GM19240 (cell line): ENCODE measurements around the gene CC2D2B.
A peak's percentile ranks its signal among the peaks of the same experiment; 100 is the strongest.
"Not testable (repeated sequence)": the region's sequence is repeated elsewhere in the genome, so short reads cannot be mapped to it uniquely, and the experiment has no call there.

Experiments used
- DNase-seq: peaks from one replicate; pipeline ENCODE4 v3.0.0; 2011; ENCODE audit warnings: low spot score; ENCODE audit not compliant: insufficient read length

The CC2D2B gene

DNA sequence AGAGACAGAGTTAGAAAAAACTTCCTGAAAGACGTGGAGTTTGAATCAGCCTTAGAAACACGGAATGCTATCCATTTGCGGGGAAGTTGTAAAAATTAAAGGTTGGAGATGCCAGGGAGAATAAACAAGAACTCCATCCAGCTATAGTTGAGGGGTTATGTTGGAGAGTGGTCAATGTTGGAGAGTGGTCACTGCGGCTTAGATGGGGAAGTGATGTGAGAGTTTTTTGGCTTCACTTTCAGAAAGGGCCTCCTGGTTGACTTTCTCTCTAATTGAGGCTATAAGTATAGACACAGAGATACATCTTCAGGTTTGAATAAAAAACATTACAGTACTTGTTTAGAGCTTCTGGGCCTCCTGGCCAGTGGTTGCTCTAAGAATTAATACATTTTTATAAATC, 675 bp downstream of the CC2D2B start:
- no peak for DNase-seq

DNA sequence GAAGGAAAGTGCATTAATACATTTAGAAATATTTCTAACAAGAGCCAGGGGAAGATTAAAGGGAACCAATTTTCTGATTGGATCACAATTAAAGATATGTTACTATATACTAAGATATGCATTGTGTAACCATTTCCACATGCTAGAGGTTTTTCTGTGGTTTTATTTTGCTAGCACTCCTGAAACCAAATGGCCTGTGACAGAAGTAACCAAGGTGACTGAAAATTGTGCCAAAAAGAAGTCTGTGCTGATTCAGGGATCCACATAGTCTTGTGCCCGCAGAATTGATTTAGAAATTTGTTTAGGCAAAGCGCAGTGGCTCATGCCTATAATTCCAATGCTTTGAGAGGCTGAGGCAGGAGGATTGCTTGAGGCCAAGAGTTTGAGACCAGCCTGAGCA, 1.8 kb downstream of the CC2D2B start:
- DNase-seq, result no peak

DNA sequence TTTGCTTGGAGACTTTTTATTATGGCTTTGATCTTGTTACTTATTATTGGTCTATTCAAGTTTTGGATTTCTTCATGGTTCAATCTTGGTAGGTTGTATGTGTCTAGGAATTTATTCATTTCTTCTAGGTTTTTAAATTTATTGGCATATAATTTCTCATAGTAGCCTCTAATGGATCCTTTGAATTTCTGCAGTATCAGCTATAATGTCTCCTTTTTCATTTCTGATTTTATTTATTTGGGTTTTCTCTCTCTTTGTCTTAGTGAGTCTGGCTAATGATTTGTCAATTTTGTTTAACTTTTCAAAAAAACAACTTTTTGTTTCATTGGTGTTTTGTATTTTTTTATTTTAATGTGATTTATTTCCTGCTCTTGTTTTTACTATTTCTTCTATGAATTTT, 8.3 kb downstream of the CC2D2B start:
- DNase-seq, result not testable (repeated sequence)

DNA sequence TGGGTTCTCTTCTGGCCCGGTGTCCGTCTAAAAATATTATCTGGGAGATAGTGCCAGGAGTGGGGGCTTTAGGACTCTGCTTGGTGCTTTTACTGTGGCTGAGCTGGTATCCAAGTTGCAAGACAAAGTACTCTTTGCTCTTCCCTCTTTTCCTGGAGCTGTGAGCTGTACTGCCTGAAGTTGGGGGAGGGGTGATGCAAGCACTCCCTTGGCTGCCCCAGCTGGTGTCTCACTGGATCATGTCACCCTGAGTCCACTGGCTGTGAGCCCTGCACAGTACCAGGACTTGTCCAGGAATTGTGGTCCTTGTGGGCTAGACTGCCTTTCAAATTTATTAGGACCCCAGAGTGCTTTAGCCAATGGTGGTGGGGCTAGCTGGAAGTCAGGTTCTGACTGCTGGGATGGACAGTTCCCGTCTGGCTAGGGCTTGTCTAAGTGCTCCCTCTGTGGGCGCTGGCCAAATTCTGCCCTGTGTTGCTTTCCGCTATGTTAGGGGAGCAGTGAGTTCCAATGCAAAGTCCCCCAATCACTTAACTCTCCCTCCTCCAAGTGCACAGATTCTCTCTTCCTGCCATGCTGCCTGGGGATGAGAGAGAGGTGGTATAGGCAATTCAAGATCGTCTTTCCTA, 13.1 kb downstream of the CC2D2B start:
- no peak for DNase-seq

DNA sequence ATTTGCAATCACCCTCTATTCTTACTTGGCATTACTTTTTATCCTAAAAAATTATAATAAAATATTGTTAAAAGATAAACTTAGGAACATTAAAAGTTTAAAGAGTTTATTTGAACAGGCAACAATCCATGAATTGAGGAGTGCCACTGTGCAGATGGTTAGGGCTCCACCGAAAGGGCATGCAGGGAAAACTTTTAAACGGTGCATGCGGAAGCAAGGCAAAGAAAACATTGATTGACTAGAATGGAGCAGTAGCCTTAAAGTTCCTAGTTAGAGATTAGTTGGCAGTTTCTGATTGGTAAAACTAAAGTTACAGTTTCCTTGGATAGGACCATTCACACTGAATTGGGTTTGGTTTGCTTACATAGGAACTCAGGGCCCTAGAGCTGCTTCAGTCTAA, 17.3 kb downstream of the CC2D2B start:
- no peak for DNase-seq

DNA sequence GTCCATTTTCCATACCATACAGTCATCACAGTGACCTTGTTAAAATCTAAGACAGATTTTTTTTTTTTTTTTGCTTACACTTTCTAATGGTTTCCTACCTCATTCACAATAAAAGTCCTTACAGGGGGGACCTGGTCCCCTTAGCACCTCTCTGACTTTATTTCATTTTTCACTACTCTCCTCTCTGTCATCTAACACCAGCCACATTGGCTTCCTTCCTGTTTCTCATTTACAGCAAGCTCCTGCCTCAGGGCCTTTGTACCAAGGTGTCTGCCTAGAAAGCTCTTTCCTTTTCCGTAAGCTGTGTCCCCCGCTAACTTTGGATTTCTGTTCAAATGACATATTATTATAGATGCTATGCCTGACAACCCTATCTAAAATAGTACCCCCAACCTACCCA, 27.7 kb downstream of the CC2D2B start:
- DNase-seq, result no peak

DNA sequence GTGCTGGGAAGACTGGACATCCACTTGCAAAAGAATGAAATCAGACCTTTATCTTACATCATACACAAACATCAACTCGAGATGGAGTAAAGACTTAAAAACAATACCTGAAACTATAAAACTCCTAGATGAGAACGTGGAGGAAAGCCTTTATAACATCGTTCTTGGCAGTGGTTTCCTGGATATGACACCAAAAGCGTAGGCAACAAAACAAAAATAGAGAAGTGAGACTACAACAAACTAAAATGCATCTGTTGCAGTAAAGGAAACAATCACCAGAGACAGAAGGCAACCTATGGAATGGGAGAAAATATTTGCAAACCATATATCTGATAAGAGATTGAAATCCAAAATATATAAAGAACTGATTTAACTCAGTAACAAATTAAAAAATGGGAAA, 33.3 kb downstream of the CC2D2B start:
- no peak for DNase-seq

DNA sequence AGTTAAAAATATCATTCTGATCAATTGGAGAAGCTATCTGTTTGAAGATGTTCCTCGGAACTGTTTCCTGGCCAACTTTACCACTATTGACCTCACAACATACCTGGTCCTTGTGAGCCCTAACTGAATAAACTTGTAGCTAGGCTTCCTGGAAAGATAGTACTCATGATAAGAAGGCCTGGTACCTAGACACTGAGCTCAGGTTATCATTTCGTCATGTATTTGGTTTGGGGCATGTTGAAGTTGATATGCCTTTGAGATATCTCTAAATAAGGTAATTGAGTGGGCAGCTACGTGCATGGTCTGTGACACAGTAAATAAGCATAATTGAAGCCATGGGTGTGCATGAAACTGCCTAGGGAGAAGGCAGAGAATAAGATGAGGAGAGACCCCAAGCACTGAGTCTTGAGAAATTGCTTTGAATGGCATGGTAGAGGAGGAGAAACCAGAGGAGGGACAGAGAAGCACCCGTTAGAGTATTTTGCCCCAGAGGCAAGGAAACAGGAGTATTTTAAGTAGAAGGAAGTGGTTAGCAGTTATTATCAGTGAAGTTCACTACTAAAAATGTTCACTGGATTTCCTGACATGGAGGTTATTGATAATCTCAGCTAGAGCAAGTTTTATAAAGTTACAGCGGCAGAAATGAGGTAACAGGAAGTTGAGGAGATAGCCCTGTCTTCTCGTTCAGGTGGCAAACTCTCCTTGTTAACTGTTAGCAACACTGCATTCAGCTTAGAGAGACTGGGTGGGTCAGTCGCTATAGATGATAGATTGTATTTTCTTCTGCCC, 55.6 kb downstream of the CC2D2B start:
- no peak for DNase-seq

DNA sequence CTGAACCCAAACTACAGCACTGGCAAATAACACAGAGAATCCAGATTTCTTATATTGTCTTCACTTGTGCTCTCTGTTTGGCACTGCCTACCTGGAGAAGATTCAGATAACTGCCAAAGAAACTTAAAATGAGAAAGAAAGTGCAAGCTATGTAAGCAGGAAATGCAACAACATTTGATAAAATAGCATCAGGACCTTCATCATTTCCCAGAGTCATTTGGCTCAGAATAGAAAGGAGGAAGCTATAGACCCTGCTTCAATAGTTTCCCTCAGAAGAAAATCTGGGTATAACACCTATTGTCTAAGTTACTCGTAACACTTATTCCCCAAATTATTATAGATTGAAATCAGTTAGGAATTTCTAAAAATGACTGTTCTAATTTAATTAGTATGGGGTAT, 56.2 kb downstream of the CC2D2B start:
- no peak for DNase-seq

DNA sequence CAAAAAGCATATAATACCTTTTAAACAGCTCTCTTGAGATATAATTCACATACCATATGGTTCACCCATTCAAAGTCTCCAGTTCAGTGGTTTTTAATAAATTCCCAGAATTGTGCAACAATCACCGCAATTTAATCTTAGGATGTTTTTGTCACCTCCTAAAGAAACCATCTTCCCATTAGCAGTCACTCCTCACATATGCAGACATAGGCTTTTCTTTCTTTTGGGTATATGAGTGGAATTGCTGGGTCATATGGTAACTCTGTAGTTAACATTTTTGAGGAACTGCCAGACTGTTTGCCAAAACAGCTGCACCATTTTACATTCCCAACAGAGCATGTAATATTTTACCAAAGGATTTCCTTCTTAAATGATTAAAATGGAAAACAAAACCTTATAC, 57.0 kb downstream of the CC2D2B start:
- no peak for DNase-seq

DNA sequence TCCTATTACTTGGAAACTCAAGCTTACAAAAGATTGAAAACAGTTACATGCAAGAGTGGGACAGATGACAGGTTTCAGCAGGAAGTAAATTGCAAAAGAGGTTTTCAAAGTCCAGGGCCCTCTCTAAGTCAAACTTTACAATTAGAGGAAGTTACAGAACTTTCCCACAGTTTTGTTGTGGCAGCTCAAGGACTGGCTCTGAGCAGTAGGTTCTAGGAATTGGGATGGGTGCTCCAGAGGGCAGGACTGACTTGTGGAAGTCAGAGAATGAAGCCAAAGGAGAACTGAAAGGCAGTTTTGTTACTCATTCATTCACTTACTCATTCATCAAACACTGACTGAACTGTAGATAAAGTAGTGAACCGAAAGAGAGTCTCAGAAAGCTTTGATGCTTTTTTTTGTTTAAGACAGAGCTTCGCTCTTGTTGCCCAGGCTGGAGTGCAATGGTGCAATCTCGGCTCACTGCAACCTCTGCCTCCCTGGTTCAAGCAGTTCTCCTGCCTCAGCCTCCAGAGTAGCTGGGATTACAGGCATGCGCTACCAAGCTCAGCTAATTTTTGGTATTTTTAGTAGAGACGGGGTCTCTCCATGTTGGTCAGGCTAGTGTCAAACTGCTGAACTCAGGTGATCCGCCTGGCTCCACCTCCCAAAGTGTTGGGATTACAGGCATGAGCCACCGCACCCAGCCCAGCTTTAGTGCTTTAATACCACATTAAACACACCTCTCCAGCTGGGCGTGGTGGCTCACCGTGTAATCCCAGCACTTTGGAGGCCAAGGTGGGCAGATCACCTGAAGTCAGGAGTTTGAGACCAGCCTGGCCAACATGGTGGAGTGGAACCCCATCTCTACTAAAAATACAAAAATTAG, 68.8 kb downstream of the CC2D2B start:
- DNase-seq, result no peak

DNA sequence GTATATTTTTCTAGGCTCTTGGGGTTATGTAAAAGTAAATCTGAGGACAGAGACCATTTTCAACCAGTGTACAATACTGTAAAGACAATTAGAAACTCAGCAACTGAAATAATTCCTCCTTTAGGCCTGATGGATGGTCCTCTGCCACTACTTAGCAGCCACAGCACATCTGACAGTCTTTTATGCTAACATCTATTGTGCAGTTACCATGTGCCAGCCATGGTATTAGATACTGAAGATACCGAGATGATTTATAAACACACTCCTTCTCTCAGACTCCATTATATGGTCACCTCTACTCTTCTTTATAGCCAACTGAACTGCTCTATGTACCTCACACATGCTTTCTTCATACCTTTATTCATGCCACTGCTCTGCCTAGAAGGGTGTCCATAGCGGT, 74.4 kb downstream of the CC2D2B start:
- DNase-seq, result no peak

DNA sequence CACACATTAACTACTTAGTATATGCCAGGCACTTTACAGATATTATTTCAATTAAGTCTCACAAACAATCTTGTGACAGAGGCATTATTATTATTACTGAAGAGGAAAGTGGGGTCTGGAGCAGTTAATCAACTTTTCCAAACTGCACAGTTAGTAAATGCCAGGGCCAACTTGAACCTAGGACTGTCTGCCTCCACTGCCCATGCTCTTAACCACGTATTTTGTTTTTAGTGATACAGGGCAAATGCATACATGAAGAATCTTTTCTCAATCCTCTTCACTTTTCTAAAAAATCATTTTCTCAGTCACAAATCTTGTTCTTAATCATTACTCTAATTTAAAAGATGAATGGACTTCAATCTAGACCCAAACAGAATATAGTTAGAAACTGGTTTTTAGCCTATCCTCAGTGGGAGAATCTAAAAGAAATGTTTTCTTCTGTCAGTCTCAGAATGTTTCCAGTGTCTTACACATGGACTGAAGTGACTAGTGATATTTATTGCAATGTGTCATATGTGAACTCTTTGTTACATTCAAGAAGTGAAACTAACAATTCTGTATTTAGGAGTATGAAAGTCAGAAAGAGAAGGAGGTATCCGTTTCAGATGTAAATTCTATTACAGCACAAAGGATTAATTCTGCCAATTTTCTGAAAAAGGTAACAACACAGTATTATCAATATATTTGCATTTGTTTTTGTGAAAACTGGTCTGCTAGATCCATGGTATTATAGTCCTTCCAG, 80.1 kb downstream of the CC2D2B start:
- peak; percentile 34 for DNase-seq

DNA sequence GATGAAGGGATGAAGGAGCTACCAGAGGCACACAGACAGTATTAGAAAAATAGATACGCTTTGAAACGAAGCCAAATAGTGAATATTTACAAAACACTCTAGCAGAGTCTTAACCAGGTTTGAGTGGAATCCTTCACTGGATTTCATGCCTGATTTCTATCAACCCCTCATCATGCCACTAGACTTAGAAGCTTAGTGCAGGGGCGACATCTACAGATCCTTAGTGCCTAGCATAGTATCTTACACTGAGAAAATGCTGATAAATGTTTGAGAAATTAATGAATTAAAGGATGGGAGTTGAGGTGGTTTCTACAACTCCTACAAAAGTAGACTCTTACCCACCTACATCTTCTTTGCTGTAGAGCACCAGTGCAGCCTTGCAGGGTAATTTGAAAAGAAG, 80.9 kb downstream of the CC2D2B start:
- no peak for DNase-seq

DNA sequence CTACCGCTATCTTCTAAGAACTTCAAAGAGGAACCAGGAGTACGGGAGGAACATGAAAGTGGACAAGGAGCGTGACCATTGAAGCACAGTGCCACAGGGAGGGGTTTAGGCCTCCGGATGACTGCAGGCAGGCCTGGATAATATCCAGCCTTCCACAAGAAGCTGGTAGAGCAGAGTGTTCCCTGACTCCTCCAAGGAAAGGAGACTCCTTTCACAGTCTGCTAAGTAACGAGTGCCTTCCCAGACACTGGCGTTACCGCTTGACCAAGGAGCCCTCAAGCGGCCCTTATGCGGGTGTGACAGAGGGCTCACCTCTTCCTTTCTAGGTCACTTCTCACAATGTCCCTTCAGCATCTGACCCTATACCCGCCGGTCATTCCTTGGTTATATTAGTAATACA, 86.6 kb downstream of the CC2D2B start:
- DNase-seq, result not testable (repeated sequence)

DNA sequence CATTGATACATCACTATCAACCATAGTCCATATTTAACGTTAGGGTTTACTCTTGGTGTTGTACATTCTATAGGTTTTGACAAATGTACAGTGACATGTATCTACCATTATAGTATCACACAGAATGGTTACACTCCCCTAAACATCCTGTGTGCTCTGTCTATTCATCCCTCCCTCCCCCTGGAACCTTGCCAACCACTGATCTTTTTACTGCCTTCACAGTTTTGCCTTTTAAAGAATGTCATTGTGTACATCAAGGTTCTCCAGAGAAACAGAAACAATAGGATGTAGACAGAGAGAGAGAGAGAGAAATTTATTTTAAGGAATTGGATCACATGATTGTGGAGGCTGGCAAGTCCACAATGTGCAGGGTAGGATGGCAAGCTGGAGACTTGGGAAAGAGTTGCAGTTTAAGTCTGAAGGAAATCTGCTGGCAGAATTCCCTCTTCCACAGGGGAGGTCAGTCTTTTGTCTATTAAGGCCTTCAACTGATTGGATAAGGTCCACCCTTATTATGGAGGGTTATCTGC, 90.5 kb downstream of the CC2D2B start:
- DNase-seq, result no peak

DNA sequence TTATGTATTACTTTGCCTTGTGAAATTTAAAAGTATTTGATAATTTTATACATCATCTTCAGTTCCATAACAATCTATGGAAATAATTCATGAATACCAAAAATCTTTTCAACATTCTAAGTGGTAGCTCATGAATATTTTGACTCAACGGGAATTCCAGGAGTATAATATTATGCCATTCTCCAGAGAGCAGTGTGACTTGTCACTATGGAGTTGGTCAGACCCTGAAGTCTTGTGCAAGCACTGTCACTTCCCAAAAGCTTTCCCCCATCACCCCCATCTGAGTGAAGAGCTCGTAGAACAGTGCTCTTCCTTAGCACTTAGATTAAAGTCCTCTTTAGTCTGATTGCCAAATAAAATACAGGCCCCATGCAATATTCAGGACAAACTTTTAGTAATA, 106.2 kb downstream of the CC2D2B start:
- no peak for DNase-seq

DNA sequence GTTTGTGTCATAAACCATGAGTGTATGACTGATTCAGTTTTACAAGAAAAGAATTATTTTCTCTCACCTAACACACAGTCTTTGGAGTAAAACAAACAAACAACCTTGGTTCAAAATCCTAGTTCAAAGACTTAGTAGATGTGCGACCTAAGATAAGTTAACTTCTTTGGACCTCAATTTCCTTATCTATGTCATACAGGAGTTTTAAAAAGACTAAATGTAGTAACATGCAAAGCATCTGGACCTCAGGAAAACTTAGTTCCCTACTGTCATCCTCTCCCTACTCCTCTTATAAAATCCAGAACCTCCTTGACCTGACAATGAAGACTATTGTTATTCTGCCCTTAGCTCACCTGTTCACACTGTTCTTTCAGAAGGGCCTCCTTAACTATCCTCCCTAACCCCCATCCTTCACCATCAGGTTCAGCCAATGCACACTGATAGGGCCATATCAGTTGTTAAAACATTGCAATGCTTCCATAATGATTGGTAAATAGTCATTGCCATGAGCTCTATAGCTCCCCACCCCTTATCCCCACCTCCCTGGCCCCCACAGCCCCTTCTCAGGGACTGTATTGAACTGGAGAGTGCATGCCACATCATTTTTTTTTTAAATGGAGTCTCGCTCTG, 106.8 kb downstream of the CC2D2B start:
- DNase-seq, result no peak

DNA sequence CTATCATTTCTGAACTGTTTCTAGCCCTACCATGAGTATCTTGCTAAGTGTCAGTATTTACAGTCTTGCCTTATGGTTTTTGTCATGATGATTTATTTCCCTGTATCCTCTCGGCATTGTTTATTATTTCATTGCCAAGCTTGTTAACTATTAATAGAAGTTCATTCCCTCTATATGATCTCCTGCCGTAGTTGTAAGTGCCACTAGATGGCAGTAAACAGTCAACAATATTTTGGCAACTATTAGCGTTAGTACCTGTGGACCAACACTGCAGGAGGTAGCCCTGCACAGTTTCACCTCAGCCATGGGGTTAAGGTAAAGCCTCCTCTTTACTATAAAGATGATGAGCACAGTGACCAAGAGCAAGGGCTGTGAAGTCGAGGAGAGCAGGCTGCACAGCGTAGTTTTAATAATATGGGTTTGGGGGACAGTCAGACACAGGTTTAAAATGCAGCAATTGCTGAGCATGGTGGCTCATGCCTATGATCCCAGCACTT, 109.5 kb downstream of the CC2D2B start:
- DNase-seq, result peak; percentile 54

DNA sequence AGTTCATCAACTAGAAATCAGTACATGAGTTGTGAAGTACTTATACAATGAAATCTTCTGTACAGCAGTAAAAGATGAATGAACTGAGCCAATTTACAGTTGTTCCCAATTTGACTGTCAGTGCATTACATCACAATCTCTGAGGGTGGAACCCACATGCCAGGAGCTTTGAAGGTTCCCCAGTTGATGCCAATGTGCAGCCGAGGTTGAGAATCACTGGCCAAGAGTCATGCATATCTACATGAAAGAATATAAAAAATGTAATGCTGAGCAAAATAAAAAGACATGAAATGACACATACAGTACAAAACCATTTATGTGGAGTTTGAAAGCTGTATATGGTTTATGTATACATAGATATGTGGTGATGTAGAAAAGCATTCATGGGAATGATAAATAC, 113.6 kb downstream of the CC2D2B start:
- no peak for DNase-seq

DNA sequence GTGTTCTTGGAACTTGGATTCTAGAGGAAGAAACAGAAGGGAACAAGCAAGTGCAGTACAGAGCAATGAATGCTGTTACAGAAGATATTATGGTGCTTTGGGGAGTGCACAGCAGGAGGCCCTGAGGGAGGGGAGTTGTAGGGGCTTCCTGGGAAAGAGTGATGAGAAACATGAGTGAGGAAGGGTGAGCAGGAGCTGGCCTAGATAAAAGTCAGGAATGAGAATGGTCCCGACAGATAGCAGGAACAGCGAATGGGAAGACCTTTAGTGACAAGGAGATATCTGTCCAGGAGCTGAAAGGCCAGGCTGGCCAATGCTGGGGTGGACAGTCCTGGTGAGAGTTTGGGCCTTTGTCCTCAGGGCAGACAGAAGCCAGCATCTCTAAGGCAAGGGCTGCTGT, 115.0 kb downstream of the CC2D2B start:
- no peak for DNase-seq
